Measurements from ENCODE around the gene DPP7.

- no peak for TF ChIP-seq CTCF (IDR thresholded peaks at IDR 0.05)
- TF ChIP-seq POLR2A (IDR thresholded peaks at IDR 0.05), result no peak
- no peak for TF ChIP-seq POLR2AphosphoS5 (IDR thresholded peaks at IDR 0.05)
Observed at GRCh38 chr9:137082925-137083290, 31.6 kb downstream of the DPP7 start.
